K562 (cell line): ENCODE results near the gene CTF1. TPM values are rescaled to one million over a fixed set of nuclear protein-coding genes. Genes with fewer than 3 reads are reported as not detected.
A peak's percentile ranks its signal among the peaks of the same experiment; 100 is the strongest.

Source experiments
- ATAC-seq: fragments of 200-7000 bp; cut with Tn5 transposase; 3 replicates; pipeline ENCODE4 v1.9.1; 2020; ENCODE audit warnings: moderate library complexity
- BruUV-seq: library from RNA; stranded (reverse); fragments of 400-500 nt; replicated peaks from 2 replicates; lab custom pipeline; 2021; lab: Mats Ljungman, UMichigan
- CTCF ChIA-PET: fragments of 300-600 bp; formaldehyde crosslinking; extraction: SDS; loops from one replicate; lab custom pipeline; 2021; ENCODE audit warnings: low intra/inter-chr PET ratio; lab: Yijun Ruan, JAX
- POLR2A ChIA-PET: fragments of 300-600, 350-650 bp; sonication (Branson Sonifier 250); formaldehyde crosslinking; extraction: SDS; loops from one replicate; lab custom pipeline; 2021; ENCODE audit warnings: antibody characterized with exemption, inconsistent platforms; lab: Yijun Ruan, JAX
- DNase-seq, 4 experiments: peaks; one replicate each; pipeline versions ENCODE4 v3.0.0 to v3.0.0-alpha.2; 2011 to 2018; ENCODE audit warnings: low spot score in 3 of 4, mixed read lengths in 3 of 4; ENCODE audit errors: extremely low read depth in 1 of 4
- FAIRE-seq: peaks from 2 replicates; lab custom pipeline; 2011; peaks lifted over from hg19 to GRCh38; lab: Jason Lieb, UNC
- H2AFZ ChIP-seq: 2 replicates; pipeline ENCODE4 v1.6.0; 2011; ENCODE audit warnings: low read depth, low read length, control low read depth, inconsistent platforms
- H3K27ac ChIP-seq: fragments of 200-600 bp; 3 replicates; pipeline ENCODE4 v1.8.0; 2011; ENCODE audit warnings: low read depth, mild to moderate bottlenecking, control low read depth, inconsistent platforms, low read length, moderate library complexity, mixed read lengths; ENCODE audit errors: extremely low read depth
- H3K27me3 ChIP-seq, 2 experiments: fragments of 300-600 bp in 1 of 2; 2 replicates in 1 of 2; 3 replicates in 1 of 2; pipeline versions ENCODE4 v1.6.0 to v1.8.0; 2011; ENCODE audit warnings: inconsistent platforms in 2 of 2, low read length in 2 of 2, mild to moderate bottlenecking in 1 of 2, mixed read lengths in 1 of 2, moderate library complexity in 1 of 2; ENCODE audit not compliant: control insufficient read depth in 2 of 2, insufficient read depth in 2 of 2
- H3K36me3 ChIP-seq: fragments of 300-600 bp; 3 replicates; pipeline ENCODE4 v1.8.0; 2011; ENCODE audit warnings: mild to moderate bottlenecking, low read length, inconsistent platforms; ENCODE audit not compliant: control insufficient read depth, insufficient read depth
- H3K4me1 ChIP-seq, 2 experiments: fragments of 200-600 bp in 1 of 2; replicated peaks in 1 of 2; 2 replicates in 1 of 2; 3 replicates in 1 of 2; pipeline versions ENCODE4 v1.5.1 to v1.8.0; 2011; ENCODE audit warnings: inconsistent platforms in 2 of 2, low read length in 2 of 2, mild to moderate bottlenecking in 1 of 2, mixed read lengths in 1 of 2, moderate library complexity in 1 of 2; ENCODE audit not compliant: control insufficient read depth in 2 of 2, insufficient read depth in 2 of 2
- H3K4me2 ChIP-seq: 2 replicates; pipeline ENCODE4 v1.6.1; 2011; ENCODE audit warnings: low read length, control low read depth, inconsistent platforms, mixed read lengths; ENCODE audit not compliant: insufficient read depth
- H3K4me3 ChIP-seq: fragments of 200-600 bp; sonication (generic), shearing (Covaris generic); 2 replicates; pipeline ENCODE4 v1.5.1; 2016; ENCODE audit warnings: control low read depth, inconsistent platforms
- H3K79me2 ChIP-seq: fragments of 200-600 bp; 3 replicates; pipeline ENCODE4 v1.8.0; 2011; ENCODE audit warnings: low read length, inconsistent platforms; ENCODE audit not compliant: control insufficient read depth, insufficient read depth
- H3K9ac ChIP-seq, 2 experiments: 2 replicates each; pipeline versions ENCODE4 v1.6.0 to v1.6.1; 2011; ENCODE audit warnings: low read depth in 2 of 2, low read length in 2 of 2, control low read depth in 1 of 2, inconsistent platforms in 1 of 2, mild to moderate bottlenecking in 1 of 2, mixed read lengths in 1 of 2; ENCODE audit not compliant: insufficient read depth in 1 of 2
- H3K9me1 ChIP-seq: one replicate; pipeline ENCODE4 v1.6.0; 2011; ENCODE audit warnings: inconsistent platforms, mild to moderate bottlenecking, low read length, moderate library complexity; ENCODE audit not compliant: control insufficient read depth, insufficient read depth
- H3K9me3 ChIP-seq: replicated peaks from 2 replicates; pipeline ENCODE4 v1.5.1; 2011; ENCODE audit warnings: low read depth, low read length, inconsistent platforms; ENCODE audit not compliant: control insufficient read depth, insufficient read depth
- H4K20me1 ChIP-seq: replicated peaks from 2 replicates; pipeline ENCODE4 v1.6.1; 2011; ENCODE audit warnings: low read length, inconsistent platforms, mixed read lengths; ENCODE audit not compliant: control insufficient read depth, insufficient read depth
- ARNT ChIP-seq, 2 experiments: fragments of 450-650 bp; IDR thresholded peaks; 2 replicates each; pipeline ENCODE4 v1.6.1; 2016; ENCODE audit warnings: mild to moderate bottlenecking in 1 of 2
- CBFB ChIP-seq: sonication (generic); formaldehyde crosslinking; IDR thresholded peaks from 2 replicates; pipeline ENCODE4 v1.4.0; 2020; ENCODE audit warnings: mild to moderate bottlenecking, missing genetic modification reagents
- CCNT2 ChIP-seq: IDR thresholded peaks from 2 replicates; pipeline ENCODE4 v1.6.1; 2011; ENCODE audit warnings: borderline replicate concordance, low read depth, mild to moderate bottlenecking, moderate library complexity, mixed read lengths, low read length; ENCODE audit not compliant: insufficient read length; ENCODE audit errors: extremely low read depth
- CGGBP1 ChIP-seq: fragments of 250-450 bp; sonication (Bioruptor Pico); IDR thresholded peaks from 2 replicates; pipeline ENCODE4 v1.9.0; 2021; ENCODE audit warnings: mild to moderate bottlenecking
- COPS2 ChIP-seq: fragments of 450-650 bp; conservative IDR thresholded peaks from 2 replicates; pipeline ENCODE4 v1.6.1; 2016; ENCODE audit warnings: mild to moderate bottlenecking, moderate library complexity
- CTBP1 ChIP-seq: fragments of 450-650 bp; IDR thresholded peaks from 2 replicates; pipeline ENCODE4 v1.6.1; 2016; ENCODE audit warnings: borderline replicate concordance
- ELF1 ChIP-seq: fragments of 200-800 bp; sonication (Bioruptor generic); IDR thresholded peaks from 2 replicates; pipeline ENCODE4 v1.6.1; 2016; ENCODE audit warnings: missing genetic modification characterization, missing compliant biosample characterization
- EP300 ChIP-seq: IDR thresholded peaks from 2 replicates; pipeline ENCODE4 v1.6.1; 2012; ENCODE audit warnings: low read length, improper control_type of control experiment
- GATAD2B ChIP-seq: fragments of 450-650 bp; IDR thresholded peaks from 2 replicates; pipeline ENCODE4 v1.6.1; 2017; ENCODE audit warnings: mild to moderate bottlenecking, borderline replicate concordance
- HNRNPUL1 ChIP-seq: fragments of 200-400 bp; formaldehyde crosslinking; IDR thresholded peaks from 2 replicates; pipeline ENCODE4 v1.6.1; 2017; ENCODE audit warnings: low read length
- MAFK ChIP-seq: IDR thresholded peaks from 2 replicates; pipeline ENCODE4 v1.6.1; 2011; ENCODE audit warnings: low read length, improper control_type of control experiment
- MED1 ChIP-seq: sonication (generic); formaldehyde crosslinking; IDR thresholded peaks from 2 replicates; pipeline ENCODE4 v1.8.1; 2023; ENCODE audit warnings: missing genetic modification reagents, borderline replicate concordance
- MEIS2 ChIP-seq: fragments of 450-650 bp; IDR thresholded peaks from 2 replicates; pipeline ENCODE4 v1.6.1; 2014; ENCODE audit warnings: mild to moderate bottlenecking; ENCODE audit not compliant: partially characterized antibody
- NBN ChIP-seq: fragments of 450-650 bp; IDR thresholded peaks from 2 replicates; pipeline ENCODE4 v1.6.1; 2016; ENCODE audit warnings: low read depth, mild to moderate bottlenecking
- NUFIP1 ChIP-seq: fragments of 450-650 bp; IDR thresholded peaks from 2 replicates; pipeline ENCODE4 v1.6.1; 2018; ENCODE audit not compliant: partially characterized antibody
- PHF20 ChIP-seq: fragments of 450-650 bp; IDR thresholded peaks from 2 replicates; pipeline ENCODE4 v1.6.1; 2018; ENCODE audit not compliant: partially characterized antibody
- POLR2AphosphoS5 ChIP-seq: IDR thresholded peaks from 2 replicates; pipeline ENCODE4 v1.6.1; 2011; ENCODE audit warnings: mild to moderate bottlenecking, low read depth, low read length, moderate library complexity; ENCODE audit not compliant: control insufficient read depth, insufficient read depth
- RFX5 ChIP-seq: IDR thresholded peaks from 2 replicates; pipeline ENCODE4 v1.6.1; 2011; ENCODE audit warnings: low read depth, mild to moderate bottlenecking, improper control_type of control experiment, low read length
- TOE1 ChIP-seq, 2 experiments: fragments of 450-650 bp in 1 of 2; sonication (generic) in 1 of 2; formaldehyde crosslinking in 1 of 2; IDR thresholded peaks; 2 replicates each; pipeline versions ENCODE4 v1.7.1 to v1.8.0; 2016 to 2022; ENCODE audit warnings: borderline replicate concordance in 2 of 2, mild to moderate bottlenecking in 2 of 2, antibody characterized with exemption in 1 of 2, inconsistent platforms in 1 of 2, low read depth in 1 of 2, missing genetic modification reagents in 1 of 2, moderate library complexity in 1 of 2
- ZBTB34 ChIP-seq: fragments of 250-450 bp; sonication (Bioruptor Pico); IDR thresholded peaks from 2 replicates; pipeline ENCODE4 v1.8.0; 2021; ENCODE audit warnings: mild to moderate bottlenecking, moderate library complexity
- WGBS: fragments of 100-300 bp; shearing (Covaris generic); methylation state at CpG from one replicate; pipeline ENCODE4 v1.1.6; 2016; ENCODE audit warnings: low coverage, mixed read lengths; ENCODE audit not compliant: insufficient coverage; ENCODE audit errors: missing lambda C conversion rate; 5-methylcytosine and 5-hydroxymethylcytosine counted together
- in situ Hi-C: fragments of 300-500 bp; cut with MboI; formaldehyde crosslinking; loops from 4 replicates; pipeline ENCODE4 v1.15.0; 2018; ENCODE audit warnings: inconsistent platforms, mixed read lengths
- intact Hi-C: fragments of 100-400 bp; cut with micrococcal nuclease; formaldehyde crosslinking; loops from 2 replicates; pipeline ENCODE4 v1.14.2; 2022
- polyA plus RNA-seq, 8 experiments: library from polyadenylated mRNA; depleted of rRNA in 4 of 8; stranded (reverse) in 5 of 8; unstranded in 3 of 8; fragments of >200 nt; fragmentation: Nextera tagmentation in 2 of 8; fragmentation: Illumina TruSeq in 1 of 8; extraction: Ambion mirVana in 2 of 8; extraction: Trizol in 1 of 8; gene quantifications; 2 replicates each; pipeline versions ENCODE4 v1.2.1 to v1.2.3, GENCODE V29; 2011 to 2014; ENCODE audit warnings: inconsistent platforms in 1 of 8, missing spikeins in 1 of 8
- total RNA-seq, 7 experiments: library from RNA; depleted of rRNA in 6 of 7; stranded (reverse); fragments of >200 nt in 6 of 7; fragmentation: Illumina TruSeq in 2 of 7; extraction: Trizol in 2 of 7; gene quantifications; 2 replicates each; pipeline versions ENCODE4 v1.2.1 to v1.2.3, GENCODE V29; 2011 to 2021; ENCODE audit warnings: low replicate concordance in 1 of 7

CTF1 gene
- total and polyA plus RNA-seq, 9 of the 15 experiments (the other 6 are each of a cell fraction or from before 2014, with no cell fraction given), result 0.24 to 2.5 (median 0.44) TPM

GRCh38 chr16:30920891-30921290 is 24.5 kb downstream of the CTF1 start (continued):
- TF ChIP-seq CCNT2 (no peak), MED1 (CRISPR knock-in tag) (no peak), NUFIP1 (no peak), CGGBP1 (no peak)

GRCh38 chr16:30921459-30921747 is 25.0 kb downstream of the CTF1 start:
- ATAC-seq, result no peak
- POLR2A ChIA-PET, result interaction anchor here (0.6 kb wide), 1 partner anchor 164 kb away, joined by 3 read pairs; no protein-coding TSS in a partner anchor
- no peaks in the 10 kb centered on the region; a peak in 1 of 5 replicates for H3K27me3 ChIP-seq
- no peak for DNase-seq
- H3K9me1 ChIP-seq, result no peaks in the 10 kb centered on the region
- H3K4me2 ChIP-seq, result peak overlapping the region; percentile 92
- no peak overlapping the region for H3K27ac ChIP-seq
- no peaks in the 10 kb centered on the region for H3K9me3 ChIP-seq
- in situ Hi-C loops (loop anchor here (5.0 kb wide), 1 partner anchor 74 kb away; no protein-coding TSS in a partner anchor), intact Hi-C loops (loop anchor here (1.0 to 5.0 kb wide), 4 partner anchors 27 to 264 kb away; partner anchors contain the start of genes BCL7C and FBRS)
- no TSS peak for BruUV-seq
- H3K9ac ChIP-seq, result peak overlapping the region; percentile 58 to 77; a peak in 2 of 4 replicates
- FAIRE-seq, result no peak
- peaks cover 13% of the 10 kb centered on the region; the same call in 1 of the 3 replicates for H3K36me3 ChIP-seq
- peak overlapping the region; percentile 89 for H2AFZ ChIP-seq
- CTCF ChIA-PET, result interaction anchor here (1.2 to 1.9 kb wide), 2 partner anchors 76 to 263 kb away, joined by 5 to 20 read pairs; no protein-coding TSS in a partner anchor
- H3K4me1 ChIP-seq, result peaks cover 3 to 35% of the 10 kb centered on the region in 2 experiments; a peak in 4 of 5 replicates
- 0 out of 2 replicates have a peak, but pooled peaks cover 3% of the 10 kb centered on the region for H4K20me1 ChIP-seq
- peaks cover 17% of the 10 kb centered on the region for H3K79me2 ChIP-seq
- H3K4me3 ChIP-seq, result peak overlapping the region; percentile 85
- 15% methylated on average over 6 of the region's 6 CpGs for WGBS
- TF ChIP-seq COPS2, result no peak
- TF ChIP-seq ELF1, result peak; percentile 39; the same call in 1 of the 2 replicates
- 0 out of 4 replicates have a peak, but pooled peaks of 1 of the 2 experiments have one; percentile 18 for TF ChIP-seq ARNT (IDR thresholded peaks at IDR 0.05)
- TF ChIP-seq ZBTB34, result no peak
- TF ChIP-seq EP300, result no peak
- no peak for TF ChIP-seq CBFB (CRISPR knock-in tag)
- TF ChIP-seq GATAD2B, result no peak
- no peak for TF ChIP-seq MEIS2
- TF ChIP-seq TOE1 (IDR thresholded peaks at IDR 0.05; ENCODE audit: borderline replicate concordance), result 0 out of 2 replicates have a peak, but pooled peaks have one; percentile 10
- no peak for TF ChIP-seq TOE1 (CRISPR knock-in tag; IDR thresholded peaks at IDR 0.05; ENCODE audit: borderline replicate concordance, low read depth)
- TF ChIP-seq RFX5, result no peak
- TF ChIP-seq CTBP1, result no peak
- no peak for TF ChIP-seq PHF20
- TF ChIP-seq MAFK, result no peak
- TF ChIP-seq HNRNPUL1, result no peak
- no peak for TF ChIP-seq NBN
- 0 out of 2 replicates have a peak, but pooled peaks have one; percentile 22 for TF ChIP-seq POLR2AphosphoS5
